Subcutaneous adipose tissue (tissue), 4 donors: ENCODE data around the gene COG1. TPM values are rescaled to one million over a fixed set of nuclear protein-coding genes. Genes with fewer than 3 reads are reported as not detected.

Experiments used
- total RNA-seq, 4 donors: library from RNA; depleted of rRNA; stranded (reverse); fragments of >200 nt; gene quantifications; one replicate each; pipeline ENCODE4 v1.1.0, GENCODE V29; 2016
- TF ChIP-seq, protein P1 (sequence below): fragments of 450-650 bp; IDR thresholded peaks from one replicate; pipeline ENCODE4 v1.5.1; 2016; ENCODE audit warnings: low read depth, mild to moderate bottlenecking, control low read depth, antibody characterized with exemption, moderate library complexity

COG1 gene
- total RNA-seq, 4 donors from 2014 or later, result 22.1 to 36.8 (median 29.5) TPM

DNA sequence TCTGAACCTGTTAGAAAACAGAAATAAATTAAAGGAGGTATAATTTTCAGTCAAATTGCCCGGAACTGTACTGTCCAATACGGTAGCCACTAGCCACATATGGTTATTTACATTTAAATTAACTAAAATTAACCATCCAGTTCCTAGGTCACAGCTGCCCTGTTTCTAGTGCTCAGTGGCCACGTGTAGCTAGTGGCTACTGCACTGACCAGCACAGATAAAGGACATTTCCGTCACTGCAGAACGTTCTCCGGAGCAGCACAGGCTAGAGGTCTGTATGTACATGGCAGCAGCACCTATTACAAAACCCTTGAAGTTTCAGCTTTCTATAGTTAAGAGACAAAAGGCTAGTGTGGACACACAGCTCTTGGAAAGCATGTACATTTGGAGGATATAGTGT is 35.1 kb downstream of the COG1 start:
- TF ChIP-seq, protein P1, sequence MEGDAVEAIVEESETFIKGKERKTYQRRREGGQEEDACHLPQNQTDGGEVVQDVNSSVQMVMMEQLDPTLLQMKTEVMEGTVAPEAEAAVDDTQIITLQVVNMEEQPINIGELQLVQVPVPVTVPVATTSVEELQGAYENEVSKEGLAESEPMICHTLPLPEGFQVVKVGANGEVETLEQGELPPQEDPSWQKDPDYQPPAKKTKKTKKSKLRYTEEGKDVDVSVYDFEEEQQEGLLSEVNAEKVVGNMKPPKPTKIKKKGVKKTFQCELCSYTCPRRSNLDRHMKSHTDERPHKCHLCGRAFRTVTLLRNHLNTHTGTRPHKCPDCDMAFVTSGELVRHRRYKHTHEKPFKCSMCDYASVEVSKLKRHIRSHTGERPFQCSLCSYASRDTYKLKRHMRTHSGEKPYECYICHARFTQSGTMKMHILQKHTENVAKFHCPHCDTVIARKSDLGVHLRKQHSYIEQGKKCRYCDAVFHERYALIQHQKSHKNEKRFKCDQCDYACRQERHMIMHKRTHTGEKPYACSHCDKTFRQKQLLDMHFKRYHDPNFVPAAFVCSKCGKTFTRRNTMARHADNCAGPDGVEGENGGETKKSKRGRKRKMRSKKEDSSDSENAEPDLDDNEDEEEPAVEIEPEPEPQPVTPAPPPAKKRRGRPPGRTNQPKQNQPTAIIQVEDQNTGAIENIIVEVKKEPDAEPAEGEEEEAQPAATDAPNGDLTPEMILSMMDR, result no peak

DNA sequence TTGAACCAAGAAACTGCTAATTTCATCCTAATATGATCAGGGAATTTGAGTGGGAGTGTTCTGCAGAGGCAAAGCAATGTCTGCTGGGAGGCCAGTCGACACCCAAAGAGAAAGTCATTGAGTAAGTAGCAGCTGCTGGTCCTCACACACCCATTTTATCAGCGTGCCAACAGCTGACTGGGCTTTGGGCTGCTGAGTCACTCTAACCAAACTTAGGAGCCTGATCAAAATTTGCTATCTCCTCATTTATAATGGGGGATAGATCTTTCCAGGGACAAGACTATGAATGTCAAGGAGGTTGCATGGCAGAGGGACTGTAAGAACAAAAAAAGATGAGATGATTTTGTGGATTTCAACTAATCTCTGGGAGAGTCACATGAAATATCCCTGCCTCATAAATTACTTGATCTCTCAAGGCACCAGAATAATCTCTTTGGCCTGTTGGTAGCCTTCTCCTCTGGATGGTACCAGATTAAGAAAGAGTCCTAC is 35.9 kb downstream of the COG1 start:
- TF ChIP-seq, protein P1, result no peak

GRCh38 chr17:73230088-73230487 is 37.2 kb downstream of the COG1 start:
- TF ChIP-seq, protein P1, result no peak

DNA sequence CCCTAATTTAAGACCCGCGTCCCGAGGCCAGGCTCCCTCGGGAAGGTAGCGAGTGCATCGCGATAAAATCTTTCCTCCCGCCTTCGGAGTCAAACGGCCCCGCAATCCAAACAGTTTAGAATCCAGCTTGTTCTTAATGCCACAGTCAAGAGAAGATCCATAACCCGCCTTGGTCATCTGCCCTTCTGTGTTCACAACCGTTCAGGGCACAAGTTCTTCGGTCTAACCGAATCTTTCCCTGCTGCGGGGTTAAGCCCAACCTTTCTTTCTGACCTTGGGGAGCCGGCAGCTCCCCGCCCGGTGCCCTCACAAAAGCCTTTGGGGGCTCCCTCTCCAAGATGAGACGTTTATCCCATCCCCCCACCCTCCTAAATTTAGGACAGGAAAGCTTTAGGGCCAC is 38.5 kb downstream of the COG1 start:
- TF ChIP-seq, protein P1, result no peak

- TF ChIP-seq, protein P1, result no peak
Measured at GRCh38 chr17:73231841-73232586, 39.2 kb downstream of the COG1 start.

- TF ChIP-seq, protein P1, result no peak
Measured at GRCh38 chr17:73232587-73233373, 39.9 kb downstream of the COG1 start.

GRCh38 chr17:73234736-73235135 is 41.9 kb downstream of the COG1 start:
- TF ChIP-seq, protein P1, result no peak
